NCI-H2196 (cell line): ENCODE results near the gene NUP62.
"Not testable (repeated sequence)": the region's sequence is repeated elsewhere in the genome, so short reads cannot be mapped to it uniquely, and the experiment has no call there.

ENCODE experiments used
- DNase-seq: peaks from one replicate; lab custom pipeline; 2025; ENCODE audit not compliant: unreplicated experiment; lab: John Stamatoyannopoulos, UW

Gene NUP62

GRCh38 chr19:49951806-49952478, 22.6 kb upstream of the NUP62 start:
- DNase-seq = no peak

DNA sequence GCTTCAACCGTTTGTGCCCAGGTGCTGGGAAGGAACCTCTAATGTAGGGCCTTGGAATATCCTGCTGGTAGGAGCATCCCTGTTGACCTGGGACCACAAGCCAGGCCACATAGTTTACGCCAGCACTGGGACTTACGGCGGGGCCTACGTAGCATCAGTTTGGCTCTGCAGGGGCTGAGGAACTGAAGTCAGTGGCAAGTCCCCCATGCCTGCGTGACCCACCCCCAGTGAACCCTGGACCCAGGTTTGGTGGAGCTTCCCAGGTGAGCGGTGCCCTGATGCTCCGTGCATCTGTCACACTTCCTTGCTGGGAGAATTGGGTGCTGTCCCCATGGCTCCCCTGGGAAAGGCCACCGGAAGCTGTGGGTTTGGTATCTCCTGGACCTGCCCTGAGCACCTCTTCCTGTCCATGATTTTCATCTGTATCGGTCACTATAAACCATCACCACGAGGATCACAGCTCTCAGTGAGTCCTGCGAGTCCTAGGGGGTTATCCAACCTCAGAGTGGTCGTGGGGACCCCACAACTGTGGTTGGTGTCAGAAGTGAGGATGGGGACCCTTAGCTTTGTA, 21.7 kb upstream of the NUP62 start:
- DNase-seq = no peak

GRCh38 chr19:49950590-49950948, 21.3 kb upstream of the NUP62 start:
- DNase-seq = no peak

- DNase-seq = no peak
Measured at GRCh38 chr19:49949742-49950589, 20.7 kb upstream of the NUP62 start.

DNA sequence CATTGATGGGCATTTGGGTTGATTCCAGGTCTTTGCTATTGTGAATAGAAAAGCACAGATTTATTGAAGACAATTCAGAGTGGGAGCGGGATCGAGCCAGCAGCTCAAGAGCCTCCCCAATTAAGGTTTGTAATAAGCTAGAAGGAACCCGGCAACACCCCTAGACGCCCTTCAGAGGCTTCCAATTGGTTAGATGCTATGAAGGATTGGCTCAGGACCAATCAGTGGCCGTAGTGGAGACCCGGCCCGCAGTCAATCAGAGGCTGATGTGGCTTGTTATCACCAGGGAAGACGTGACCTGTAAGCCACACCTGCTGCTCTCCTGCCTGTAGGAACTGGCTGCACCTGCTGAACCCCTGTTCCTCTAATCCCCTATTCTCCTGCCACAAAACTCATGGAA, 17.1 kb upstream of the NUP62 start:
- DNase-seq = no peak

- not testable (repeated sequence) for DNase-seq
Measured at GRCh38 chr19:49944567-49944966, 15.3 kb upstream of the NUP62 start.

- DNase-seq = no peak
Measured at GRCh38 chr19:49940482-49940791, 11.1 kb upstream of the NUP62 start.

GRCh38 chr19:49939721-49940481, 10.6 kb upstream of the NUP62 start:
- no peak for DNase-seq

DNA sequence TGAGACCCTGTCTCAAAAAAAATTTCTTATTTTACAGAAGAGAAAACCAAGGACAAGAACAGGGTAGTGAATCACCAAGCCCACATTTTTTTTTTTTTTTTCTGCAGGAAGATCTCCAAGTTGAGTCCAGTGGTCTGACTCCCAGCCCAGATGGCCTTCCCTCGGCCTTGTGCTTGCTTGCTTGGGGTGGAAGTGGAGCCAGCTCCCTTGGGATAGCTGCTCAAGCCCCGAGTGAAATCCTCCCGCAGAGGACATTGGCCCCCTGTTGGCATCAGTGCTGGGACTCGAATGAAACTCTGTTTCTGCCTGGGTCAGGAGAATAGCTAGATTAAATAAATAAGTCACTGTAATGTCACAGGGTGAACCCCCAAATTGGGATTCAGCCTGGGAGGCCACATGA, 9.4 kb upstream of the NUP62 start:
- DNase-seq = no peak

GRCh38 chr19:49937750-49938381, 8.6 kb upstream of the NUP62 start:
- peak; percentile 86 for DNase-seq

GRCh38 chr19:49936549-49936948, 7.2 kb upstream of the NUP62 start:
- no peak for DNase-seq

GRCh38 chr19:49933643-49934042, 4.3 kb upstream of the NUP62 start:
- no peak for DNase-seq

- no peak for DNase-seq
Measured at GRCh38 chr19:49932731-49933131, 3.4 kb upstream of the NUP62 start.

DNA sequence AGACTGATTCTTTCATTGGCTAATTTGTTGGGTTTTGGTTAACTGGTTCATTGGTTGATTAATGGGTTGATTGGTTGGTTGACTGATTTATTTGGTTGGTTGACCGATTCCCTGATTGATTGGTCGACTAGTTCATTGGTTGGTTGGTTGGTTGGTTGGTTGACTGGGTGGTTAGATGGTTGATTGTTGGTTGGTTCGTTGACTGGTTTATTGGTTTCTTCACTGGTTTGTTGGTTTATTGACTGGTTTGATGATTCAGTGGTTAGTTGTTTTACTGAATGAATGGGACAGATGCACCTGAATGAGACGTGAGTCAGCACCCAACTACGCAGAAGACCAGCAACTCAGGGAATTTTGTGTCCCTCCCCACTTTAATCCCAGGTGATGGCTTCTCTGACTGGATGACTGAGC, 2.7 kb upstream of the NUP62 start:
- no peak for DNase-seq

DNA sequence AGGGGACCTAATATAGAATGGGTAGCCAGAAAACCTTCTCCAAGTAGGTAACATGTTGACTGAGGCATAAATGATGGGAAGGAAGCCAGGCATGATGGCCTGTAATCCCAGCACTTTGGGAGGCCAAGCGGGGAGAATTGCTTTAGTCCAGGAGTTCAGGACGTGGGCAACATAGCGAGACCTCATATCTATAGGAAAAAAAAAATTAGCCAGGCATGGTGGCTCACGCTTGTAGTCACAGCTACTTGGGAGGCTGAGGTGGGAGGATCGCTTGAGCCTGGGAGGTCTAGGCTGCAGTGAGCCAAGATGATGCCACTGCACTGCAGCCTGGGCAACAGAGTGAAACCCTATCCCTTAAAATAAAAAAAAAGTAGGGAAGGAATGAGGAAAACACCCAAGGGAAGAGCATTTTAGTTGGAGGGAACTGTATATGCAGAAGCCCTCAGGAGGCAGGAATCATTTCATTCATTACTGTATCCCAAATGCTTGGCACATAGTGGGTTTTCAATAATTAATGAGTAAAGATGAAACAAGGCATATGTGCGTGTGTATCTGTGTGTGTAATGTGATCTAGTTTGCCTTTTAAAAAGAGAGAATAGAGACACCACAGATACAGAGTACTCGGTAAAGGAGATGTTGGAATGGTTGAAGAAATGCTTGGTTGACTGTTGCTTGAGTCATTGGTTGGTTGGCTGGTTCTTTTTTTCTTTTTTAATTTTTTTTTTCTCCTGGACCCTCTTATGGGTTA, 2.2 kb upstream of the NUP62 start:
- no peak for DNase-seq

- DNase-seq = peak; percentile 76
Measured at GRCh38 chr19:49930483-49931011, 1.2 kb upstream of the NUP62 start.

DNA sequence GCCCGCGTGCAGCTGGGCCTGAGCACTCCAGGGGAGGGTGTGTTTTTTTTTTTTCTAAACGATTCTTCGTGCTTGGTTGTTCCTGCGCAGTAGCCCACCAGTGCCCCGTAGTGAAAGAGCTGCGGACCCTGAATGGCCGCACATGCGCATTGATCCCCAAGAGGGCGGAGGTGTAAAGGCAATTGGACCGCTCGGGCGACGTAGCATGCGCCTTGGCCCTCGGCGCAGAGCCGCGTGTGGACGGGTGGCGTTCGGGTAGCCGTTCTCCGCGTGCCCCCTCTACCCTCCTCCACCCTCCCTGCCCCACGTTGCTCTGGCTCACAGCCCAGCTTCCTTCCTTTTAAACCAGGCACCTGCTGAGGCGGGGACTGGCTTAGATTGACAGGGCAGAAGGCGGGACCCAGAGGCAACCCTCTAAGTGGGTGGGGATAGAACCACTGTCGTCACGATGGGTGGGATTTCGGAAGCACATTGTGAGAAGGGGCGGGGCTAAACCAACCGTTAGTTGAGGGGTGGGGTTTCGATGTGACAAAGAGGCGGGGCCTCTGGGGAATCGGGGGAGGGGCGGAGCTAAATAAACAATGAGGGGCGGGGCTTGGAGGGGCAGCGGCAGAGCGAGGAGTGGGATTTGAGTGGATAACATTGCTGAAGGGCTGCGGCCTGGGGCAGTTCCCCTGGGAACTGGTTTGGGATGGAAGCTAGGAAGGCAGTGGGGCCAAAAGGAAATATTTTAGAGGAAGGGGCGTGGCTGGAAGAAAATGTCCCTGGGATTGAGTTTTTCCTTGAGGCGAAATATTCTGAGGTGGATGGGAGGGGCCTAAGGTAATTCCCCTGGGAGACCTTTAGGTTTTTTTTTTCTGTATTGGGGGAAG, 543 bp upstream of the NUP62 start:
- peak; percentile 97 for DNase-seq

GRCh38 chr19:49927526-49928264, 1.6 kb downstream of the NUP62 start:
- no peak for DNase-seq

DNA sequence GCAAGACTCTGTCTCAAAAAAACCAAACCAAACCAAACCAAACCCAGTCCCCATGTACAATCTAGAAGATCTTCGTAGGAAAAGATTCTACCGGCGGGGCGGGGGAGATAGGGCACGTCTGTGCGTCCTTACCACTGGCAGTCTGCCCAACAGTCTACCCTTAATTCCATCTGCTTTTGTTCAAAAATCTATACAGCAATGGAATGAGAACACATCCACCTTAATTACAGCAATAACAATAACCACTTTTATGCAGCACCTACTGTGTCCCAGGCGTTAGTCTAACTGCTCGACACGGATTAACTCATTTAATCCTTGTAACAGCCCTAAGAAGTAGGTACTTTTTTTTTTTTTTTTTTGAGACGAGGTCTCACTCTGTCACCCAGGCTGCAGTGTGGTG, 2.8 kb downstream of the NUP62 start:
- DNase-seq = no peak
